Stimulated activated naive CD8-positive, alpha-beta T cell treated with anti-CD3 and anti-CD28 coated beads, Interleukin-15, Interleukin-2, amounts not matched to agents 100 U/mL and 50 U/mL, for 24 hours (primary cell): ENCODE measurements around the gene HVCN1.
"Not testable (repeated sequence)": the region's sequence is repeated elsewhere in the genome, so short reads cannot be mapped to it uniquely, and the experiment has no call there.

Experiments used
- ATAC-seq: fragments of 150-1000 bp; cut with Tn5 transposase; one replicate; pipeline ENCODE4 v1.10.0; 2021
- DNase-seq: peaks from one replicate; pipeline ENCODE4 v3.0.0; 2021

The HVCN1 gene

GRCh38 chr12:110616471-110617115 lies 72.3 kb downstream of the HVCN1 start:
- no peak for DNase-seq
- no peak for ATAC-seq

DNA sequence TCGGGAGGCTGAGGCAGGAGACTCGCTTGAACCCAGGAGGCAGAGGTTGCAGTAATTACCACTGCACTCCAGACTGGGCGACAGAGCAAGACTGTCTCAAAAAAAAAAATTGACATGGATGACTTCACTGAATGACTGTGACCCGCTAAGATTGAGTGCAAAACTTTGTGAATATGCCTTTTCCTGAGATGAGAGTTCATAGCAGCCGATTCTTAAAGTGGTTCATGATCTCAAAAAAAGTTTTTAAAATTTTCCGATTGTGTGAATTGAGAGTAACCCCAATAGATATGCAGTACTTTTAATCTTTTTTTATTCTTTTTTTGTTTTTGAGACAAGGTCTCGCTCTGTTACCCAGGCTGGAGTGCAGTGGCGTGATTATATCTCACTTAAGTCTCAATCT lies 73.7 kb downstream of the HVCN1 start:
- no peak for ATAC-seq
- DNase-seq, result no peak

DNA sequence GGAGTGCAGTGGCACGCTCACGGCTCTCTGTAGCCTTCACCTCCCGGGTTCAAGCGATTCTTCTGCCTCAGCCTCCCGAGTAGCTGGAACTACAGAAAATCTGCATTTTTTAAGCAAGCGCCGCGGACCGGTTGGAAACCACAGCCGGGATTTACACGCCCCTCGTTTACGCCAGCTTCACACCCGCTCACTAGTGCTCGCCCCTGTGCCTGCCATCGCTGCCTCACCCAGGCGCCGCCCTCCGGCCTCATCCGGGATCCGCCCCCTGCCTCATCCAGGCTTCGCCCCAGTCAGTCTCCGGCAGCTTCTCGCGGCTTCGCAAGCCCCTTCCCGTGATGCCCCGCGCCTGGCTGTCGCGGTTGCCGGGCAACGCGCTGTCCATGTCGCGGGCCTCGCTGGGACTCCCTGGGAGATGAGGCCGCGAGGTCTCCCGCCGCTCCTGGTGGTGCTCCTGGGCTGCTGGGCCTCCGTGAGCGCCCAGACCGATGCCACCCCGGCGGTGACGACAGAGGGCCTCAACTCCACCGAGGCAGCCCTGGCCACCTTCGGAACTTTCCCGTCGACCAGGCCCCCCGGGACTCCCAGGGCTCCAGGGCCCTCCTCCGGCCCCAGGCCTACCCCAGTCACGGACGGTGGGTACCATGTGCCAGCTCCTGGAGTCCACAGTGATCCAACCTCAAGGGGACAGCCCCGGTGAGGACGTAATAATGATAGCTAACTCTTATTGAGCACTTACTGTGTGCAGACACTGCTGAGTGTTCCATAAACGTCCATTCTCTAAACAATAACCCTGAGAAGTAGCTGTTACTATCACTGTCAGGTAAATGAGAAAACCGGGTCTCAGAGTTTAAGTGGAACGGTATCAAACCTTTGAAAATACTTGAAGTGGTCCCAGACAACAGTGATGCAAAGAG lies 74.9 kb downstream of the HVCN1 start, which contains the start of gene TCTN1:
Gene TCTN1, plus strand, starts transcription at position 359 of the 914 bp plus-strand sequence. Its CDS starts 54 bp downstream, at position 413.
- ATAC-seq, result peak; percentile 100
- DNase-seq, result peak; percentile 98

DNA sequence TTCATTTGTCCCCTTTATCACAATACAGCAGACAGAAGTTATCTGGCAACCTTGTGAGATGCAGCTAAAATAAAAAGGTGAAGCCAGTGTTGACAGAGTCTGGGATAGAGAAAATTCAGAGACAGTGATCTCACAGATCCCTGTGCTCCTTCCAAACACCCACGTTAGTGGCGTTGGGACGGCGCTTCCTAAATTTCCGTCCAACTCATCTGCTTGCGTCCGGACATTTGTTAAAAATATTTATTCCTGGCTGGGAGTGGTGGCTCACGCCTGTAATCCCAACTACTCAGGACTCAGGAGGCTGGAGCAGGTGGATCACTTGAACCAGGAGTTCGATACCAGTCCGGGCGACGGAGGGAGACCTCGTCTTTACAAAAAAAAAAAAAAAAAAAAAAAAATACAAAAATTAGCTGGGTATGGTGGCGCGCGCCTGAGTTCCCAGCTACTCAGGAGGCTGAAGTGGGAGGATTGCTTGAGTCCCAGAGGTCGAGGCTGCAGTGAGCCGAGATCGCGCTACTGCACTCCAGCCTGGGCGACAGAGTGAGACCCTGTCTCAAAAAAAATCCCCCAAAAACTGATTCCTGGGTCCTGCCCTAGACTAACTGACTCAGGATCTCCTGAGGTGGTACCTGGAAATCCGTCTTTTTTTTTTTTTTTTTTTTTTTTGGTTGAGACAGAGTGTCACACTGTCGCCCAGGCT lies 75.7 kb downstream of the HVCN1 start:
- ATAC-seq (no peak), DNase-seq (no peak)

- DNase-seq (no peak), ATAC-seq (no peak)
Measured at GRCh38 chr12:110606253-110606611, 82.7 kb downstream of the HVCN1 start.

- peak; percentile 75 for ATAC-seq
- not testable (repeated sequence) for DNase-seq
Measured at GRCh38 chr12:110602085-110602814, 86.7 kb downstream of the HVCN1 start.

DNA sequence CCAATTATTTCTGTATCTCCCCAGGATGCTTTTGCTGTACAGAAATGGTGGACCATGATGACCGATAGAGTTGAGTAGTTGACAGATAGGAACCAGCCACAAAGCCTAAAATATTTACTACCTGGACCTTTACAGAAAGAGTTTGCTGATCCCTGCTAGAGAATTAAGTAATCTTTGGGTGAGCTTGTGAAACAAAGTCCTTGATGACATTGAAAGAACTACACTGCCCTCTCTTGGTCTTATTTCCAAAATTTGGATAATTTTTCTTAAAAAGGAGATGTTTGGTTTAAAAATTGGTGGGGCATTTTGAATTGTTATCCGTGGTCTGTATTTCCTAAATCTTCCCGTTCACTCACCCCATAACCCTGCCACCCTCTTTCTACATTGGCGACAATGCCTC lies 88.7 kb downstream of the HVCN1 start:
- no peak for DNase-seq
- ATAC-seq, result no peak

GRCh38 chr12:110599334-110599733 lies 89.6 kb downstream of the HVCN1 start:
- no peak for ATAC-seq
- no peak for DNase-seq
